ENCODE measurements around the gene ATP5PD.
A peak's percentile ranks its signal among the peaks of the same experiment; 100 is the strongest.

Gene ATP5PD

GRCh38 chr17:75046407-75047289 lies at the start of gene ATP5PD, which contains the start of gene KCTD2:
ATP5PD (minus strand) TSS chr17:75046969; CDS start chr17:75042650, 4,319 bp downstream.
KCTD2 (plus strand) TSS chr17:75047225; CDS start chr17:75047251, 26 bp downstream.
- DNase-seq = peak; percentile 96

- peak; percentile 65 for DNase-seq
Observed at GRCh38 chr17:75096082-75096625, 49.4 kb upstream of the ATP5PD start.

GRCh38 chr17:75094871-75095399 lies 48.2 kb upstream of the ATP5PD start:
- DNase-seq = no peak

DNA sequence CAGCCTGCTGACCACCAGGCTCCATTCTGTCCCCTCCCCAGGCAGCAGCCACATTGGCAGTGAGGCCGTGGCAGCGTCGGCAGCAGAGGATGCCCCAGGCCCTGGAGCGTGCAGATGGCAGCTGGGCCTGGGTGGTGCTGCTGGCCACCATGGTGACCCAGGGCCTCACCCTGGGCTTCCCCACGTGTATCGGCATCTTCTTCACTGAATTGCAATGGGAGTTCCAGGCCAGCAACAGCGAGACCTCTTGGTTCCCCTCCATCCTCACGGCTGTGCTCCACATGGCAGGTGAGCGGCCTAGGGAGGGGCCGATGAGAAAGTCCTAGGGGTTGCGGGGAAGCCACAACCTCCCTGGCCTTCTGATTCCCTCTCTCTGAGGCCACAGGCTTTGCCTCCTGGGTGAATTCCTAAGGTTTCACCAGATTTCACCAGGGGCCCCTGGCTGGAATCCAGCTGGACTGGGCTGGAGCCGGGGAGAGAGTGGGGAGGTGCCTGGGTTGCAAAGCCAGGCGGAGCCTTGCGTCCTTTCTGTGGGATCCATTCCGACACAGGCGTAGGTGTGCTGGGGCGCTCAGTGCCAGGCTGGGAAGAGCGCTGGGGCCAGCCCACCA lies 46.9 kb upstream of the ATP5PD start:
- DNase-seq = no peak

- no peak for DNase-seq
Observed at GRCh38 chr17:75091855-75092327, 45.1 kb upstream of the ATP5PD start.

- DNase-seq = no peak
Observed at GRCh38 chr17:75090871-75091854, 44.4 kb upstream of the ATP5PD start.

GRCh38 chr17:75088465-75089417 lies 42.0 kb upstream of the ATP5PD start:
- DNase-seq = no peak

GRCh38 chr17:75087558-75088453 lies 41.0 kb upstream of the ATP5PD start, which contains the start of gene SLC16A5:
SLC16A5 (plus strand) TSS chr17:75087954; CDS start chr17:75093637, 5,683 bp downstream.
- peak; percentile 81 for DNase-seq

GRCh38 chr17:75087182-75087557 lies 40.4 kb upstream of the ATP5PD start:
- DNase-seq = no peak

DNA sequence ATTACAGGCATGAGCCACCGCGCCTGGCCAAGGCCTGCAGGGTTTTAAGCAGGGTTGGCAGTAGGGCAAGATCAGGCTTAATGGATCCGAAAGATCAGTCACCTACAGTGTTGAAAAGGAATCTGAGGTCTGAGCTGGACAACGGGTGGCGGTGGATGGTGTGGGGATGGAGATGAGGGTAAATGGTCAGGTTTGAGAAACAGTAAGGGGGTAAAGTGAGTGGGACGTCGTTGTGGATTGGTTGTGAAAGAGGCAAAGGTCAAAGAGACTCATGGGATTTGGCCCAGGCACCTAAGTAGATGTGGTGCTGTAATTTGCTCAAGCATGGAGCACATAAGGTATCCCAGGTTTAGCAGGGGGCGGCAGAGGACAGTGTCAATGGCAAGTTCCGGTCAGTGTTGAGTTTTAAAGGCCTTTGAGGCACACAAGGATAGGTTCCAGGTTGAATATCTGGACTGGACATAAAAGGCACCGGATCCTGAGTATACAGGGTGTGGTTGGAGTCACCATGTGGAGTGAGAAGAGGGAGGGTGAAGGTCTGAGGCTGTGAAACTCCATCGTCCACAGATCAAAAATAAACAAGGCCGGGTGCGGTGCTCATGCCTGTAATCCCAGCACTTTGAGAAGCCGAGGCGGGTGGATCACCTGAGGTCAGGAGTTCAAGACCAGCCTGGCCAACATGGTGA lies 39.9 kb upstream of the ATP5PD start:
- DNase-seq = no peak

DNA sequence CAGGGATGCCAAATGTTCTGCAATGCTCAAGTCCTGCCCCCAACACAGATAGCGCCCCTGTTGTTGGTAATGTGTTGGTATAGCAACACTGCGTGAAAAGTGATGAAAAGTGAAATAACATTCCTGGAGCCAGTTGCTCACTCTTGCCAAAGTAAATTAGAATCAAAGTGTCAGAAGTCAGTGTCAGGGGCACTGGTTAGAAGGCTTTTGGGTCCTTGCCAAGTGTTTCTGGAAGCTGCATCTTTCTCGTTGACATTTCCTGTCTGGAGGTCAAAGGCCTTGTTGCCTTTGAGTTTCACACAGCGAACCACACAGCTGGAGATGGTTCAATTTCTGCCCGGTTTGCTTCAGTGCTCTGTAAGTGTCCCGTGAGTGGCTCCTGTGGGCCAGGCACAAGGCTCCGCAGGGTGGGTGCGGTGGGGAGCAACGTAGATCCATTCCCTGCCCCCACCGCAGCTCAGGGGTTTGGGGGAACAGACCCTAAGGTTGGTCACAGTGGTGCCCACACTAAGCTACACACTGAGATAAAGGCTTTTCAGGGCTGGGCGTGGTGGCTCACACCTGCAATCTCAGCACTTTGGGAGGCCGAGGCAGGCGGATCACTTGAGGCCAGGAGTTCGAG lies 37.4 kb upstream of the ATP5PD start:
- peak; percentile 17 for DNase-seq

DNA sequence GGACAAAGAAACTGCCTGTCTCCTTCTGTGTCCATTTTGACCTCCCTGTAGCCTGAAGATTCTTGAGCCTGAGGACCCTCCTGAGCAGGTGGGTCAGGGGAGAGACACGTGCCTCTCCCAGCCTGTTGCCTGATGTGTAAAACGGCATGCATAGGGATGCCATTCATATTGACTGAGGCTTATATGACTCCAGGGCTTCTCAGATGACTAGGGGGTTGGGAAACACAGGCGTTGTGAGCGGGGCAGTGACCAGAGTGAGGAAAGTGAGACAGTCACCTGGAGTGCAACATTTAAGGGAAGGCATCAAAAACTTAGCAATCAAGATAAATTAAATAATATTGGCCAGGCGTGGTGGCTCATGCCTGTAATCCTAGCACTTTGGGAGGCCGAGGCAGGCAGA lies 35.9 kb upstream of the ATP5PD start:
- DNase-seq = no peak

- DNase-seq = no peak
Observed at GRCh38 chr17:75081611-75082540, 35.1 kb upstream of the ATP5PD start.

GRCh38 chr17:75079023-75079373 lies 32.2 kb upstream of the ATP5PD start:
- no peak for DNase-seq

- peak; percentile 84 for DNase-seq
Observed at GRCh38 chr17:75078284-75079022, 31.7 kb upstream of the ATP5PD start.

DNA sequence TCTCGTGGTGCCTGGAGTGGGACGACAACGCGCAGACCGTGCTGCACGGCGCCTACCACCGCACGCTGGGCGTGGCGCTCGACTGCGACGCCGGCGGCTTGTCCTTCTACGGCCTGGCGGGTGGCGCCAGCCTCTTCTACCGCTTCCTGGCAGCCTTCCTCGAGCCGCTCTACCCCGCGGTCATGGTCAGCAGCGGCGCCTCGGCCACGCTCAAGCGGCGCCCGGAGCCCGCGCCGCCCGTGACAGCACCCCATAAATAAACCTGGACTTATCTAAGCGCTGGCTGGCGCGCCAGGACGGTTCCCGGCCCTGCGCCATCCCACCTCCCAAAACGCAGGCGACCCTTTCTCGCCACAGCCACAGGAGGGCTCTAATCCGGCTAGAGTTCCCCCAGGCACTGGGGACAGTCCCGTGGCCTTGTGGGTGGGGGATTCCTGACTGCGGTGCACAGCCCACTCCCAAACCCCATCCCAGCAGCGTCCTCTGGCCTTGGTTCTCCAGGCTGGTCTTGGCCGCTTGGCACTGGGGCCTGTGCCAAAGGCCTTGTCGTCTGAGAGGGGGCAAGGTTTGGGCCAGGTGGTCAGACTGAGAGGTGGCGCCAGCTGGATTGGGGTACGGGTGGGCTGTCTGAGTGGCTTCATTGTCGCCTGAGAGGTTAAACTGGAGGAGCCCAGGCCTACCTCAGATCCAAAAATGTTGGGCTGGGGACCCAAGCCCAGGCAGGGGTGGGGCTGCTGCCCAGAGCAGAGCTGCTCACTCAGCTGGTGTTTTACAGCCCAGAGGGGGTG lies 30.9 kb upstream of the ATP5PD start:
- peak; percentile 37 for DNase-seq
